Measurements from ENCODE around the gene COA6. TPM values are rescaled to one million over a fixed set of nuclear protein-coding genes. Genes with fewer than 3 reads are reported as not detected.
A peak's percentile ranks its signal among the peaks of the same experiment; 100 is the strongest.

Gene COA6
- total and polyA plus RNA-seq, 10 of the 15 experiments (the other 5 are each of a cell fraction or from before 2014, with no cell fraction given) = 49.9 to 178 (median 71.5) TPM

DNA sequence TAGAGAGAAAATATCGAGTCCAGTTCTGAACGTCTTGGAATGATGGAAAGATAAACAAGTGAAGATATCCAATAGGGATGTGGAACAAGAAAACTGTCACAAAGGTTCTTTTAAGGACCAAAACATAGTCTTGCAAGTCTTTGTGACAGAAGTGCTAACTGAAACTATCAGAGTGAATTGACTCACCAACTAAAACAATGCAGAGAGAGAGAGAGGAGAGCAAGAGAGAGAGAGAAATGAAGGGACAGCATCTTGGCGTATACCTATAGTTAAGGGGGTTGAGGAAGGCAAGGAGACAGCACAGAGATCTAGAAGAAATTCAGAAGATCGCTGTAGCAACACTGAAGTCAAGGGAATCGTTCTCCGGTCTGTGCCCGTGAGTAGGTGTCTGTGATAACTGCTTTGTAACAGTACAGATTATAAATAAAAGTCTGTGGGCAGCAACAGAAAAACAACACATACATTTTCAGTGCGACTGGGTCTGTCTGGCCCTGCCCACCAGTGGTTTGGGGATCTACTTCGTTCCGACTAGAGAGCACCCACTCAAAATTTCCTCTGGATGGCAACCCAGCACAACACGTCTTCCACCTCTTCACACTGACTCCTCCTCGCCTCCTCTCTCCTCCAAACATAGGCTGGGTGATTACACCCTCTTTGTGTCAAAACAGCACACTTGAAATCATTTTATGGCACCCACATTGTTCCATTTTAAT, 4.8 kb upstream of the COA6 start:
- ChIA-PET RAD21 (ENCODE audit: unreplicated experiment) (no interaction called here), CTCF (interaction anchor here (1.2 kb wide), 1 partner anchor 11 kb away, joined by 3 read pairs; no protein-coding TSS in a partner anchor), SMC1A (ENCODE audit: uncharacterized antibody, unreplicated experiment) (no interaction called here), POLR2A (no interaction called here)
- intact Hi-C loops (cut with micrococcal nuclease; ENCODE audit: unreplicated experiment) = no loop called here
- Histone ChIP-seq H3K4me2 (ENCODE audit: control insufficient read depth, insufficient read depth) (no peak overlapping the region), H3K9me3 (replicated peaks; ENCODE audit: control insufficient read depth, insufficient read depth, low read length) (no peaks in the 10 kb centered on the region), H3K79me2 (ENCODE audit: control insufficient read depth, insufficient read depth, low read length) (peaks cover 10% of the 10 kb centered on the region), H4K20me1 (ENCODE audit: control insufficient read depth, insufficient read depth) (no peaks in the 10 kb centered on the region), H3K4me3 (no peak overlapping the region), H3K27me3 (replicated peaks in 1 of 2; ENCODE audit: control insufficient read depth in 2 of 2, insufficient read depth in 2 of 2, low read length in 1 of 2) (no peaks in the 10 kb centered on the region; a peak in 1 of 4 replicates), H3K27ac (ENCODE audit: control insufficient read depth, insufficient read depth) (no peak overlapping the region), H2AFZ (ENCODE audit: control insufficient read depth, low read depth, low read length) (no peak overlapping the region), H3K9ac (ENCODE audit: control insufficient read depth, insufficient read depth, low read length) (no peak overlapping the region), H3K36me3 (ENCODE audit: control insufficient read depth in 2 of 2, insufficient read depth in 2 of 2, low read length in 1 of 2) (no peaks in the 10 kb centered on the region), H3K4me1 (ENCODE audit: control insufficient read depth, insufficient read depth, low read length) (no peaks in the 10 kb centered on the region; the same call in 1 of the 2 replicates)
- TF ChIP-seq, protein P1, sequence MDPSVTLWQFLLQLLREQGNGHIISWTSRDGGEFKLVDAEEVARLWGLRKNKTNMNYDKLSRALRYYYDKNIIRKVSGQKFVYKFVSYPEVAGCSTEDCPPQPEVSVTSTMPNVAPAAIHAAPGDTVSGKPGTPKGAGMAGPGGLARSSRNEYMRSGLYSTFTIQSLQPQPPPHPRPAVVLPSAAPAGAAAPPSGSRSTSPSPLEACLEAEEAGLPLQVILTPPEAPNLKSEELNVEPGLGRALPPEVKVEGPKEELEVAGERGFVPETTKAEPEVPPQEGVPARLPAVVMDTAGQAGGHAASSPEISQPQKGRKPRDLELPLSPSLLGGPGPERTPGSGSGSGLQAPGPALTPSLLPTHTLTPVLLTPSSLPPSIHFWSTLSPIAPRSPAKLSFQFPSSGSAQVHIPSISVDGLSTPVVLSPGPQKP (IDR thresholded peaks at IDR 0.05; ENCODE audit: low read depth, low read length) = no peak
- no peak for TF ChIP-seq SPI1 (IDR thresholded peaks at IDR 0.05; ENCODE audit: borderline replicate concordance, insufficient read depth, low read depth, low read length)
- no peak for TF ChIP-seq KAT2A (conservative IDR thresholded peaks at IDR 0.05; ENCODE audit: control insufficient read depth, low read depth, low read length)
- no peak for TF ChIP-seq BMI1 (IDR thresholded peaks at IDR 0.05; ENCODE audit: borderline replicate concordance)
- TF ChIP-seq ZNF384 (IDR thresholded peaks at IDR 0.05; ENCODE audit: borderline replicate concordance, low read depth, low read length) = no peak
- no peak for TF ChIP-seq ZNF24 (IDR thresholded peaks at IDR 0.05)
- TF ChIP-seq RAD51 (IDR thresholded peaks at IDR 0.05) = no peak
- TF ChIP-seq MYC (IDR thresholded peaks at IDR 0.05; ENCODE audit: insufficient read depth, insufficient read length, insufficient replicate concordance, low read length, severe bottlenecking) = no peak
- no peak for TF ChIP-seq SREBF1 (IDR thresholded peaks at IDR 0.05; ENCODE audit: low read length)
- no peak for TF ChIP-seq SUPT20H (IDR thresholded peaks at IDR 0.05; ENCODE audit: borderline replicate concordance, control insufficient read depth, low read depth, low read length)
- TF ChIP-seq CHD4 (IDR thresholded peaks at IDR 0.05) = no peak
- TF ChIP-seq ZZZ3 (IDR thresholded peaks at IDR 0.05; ENCODE audit: control insufficient read depth, insufficient read length, low read depth) = peak; percentile 24
- TF ChIP-seq, protein P2, sequence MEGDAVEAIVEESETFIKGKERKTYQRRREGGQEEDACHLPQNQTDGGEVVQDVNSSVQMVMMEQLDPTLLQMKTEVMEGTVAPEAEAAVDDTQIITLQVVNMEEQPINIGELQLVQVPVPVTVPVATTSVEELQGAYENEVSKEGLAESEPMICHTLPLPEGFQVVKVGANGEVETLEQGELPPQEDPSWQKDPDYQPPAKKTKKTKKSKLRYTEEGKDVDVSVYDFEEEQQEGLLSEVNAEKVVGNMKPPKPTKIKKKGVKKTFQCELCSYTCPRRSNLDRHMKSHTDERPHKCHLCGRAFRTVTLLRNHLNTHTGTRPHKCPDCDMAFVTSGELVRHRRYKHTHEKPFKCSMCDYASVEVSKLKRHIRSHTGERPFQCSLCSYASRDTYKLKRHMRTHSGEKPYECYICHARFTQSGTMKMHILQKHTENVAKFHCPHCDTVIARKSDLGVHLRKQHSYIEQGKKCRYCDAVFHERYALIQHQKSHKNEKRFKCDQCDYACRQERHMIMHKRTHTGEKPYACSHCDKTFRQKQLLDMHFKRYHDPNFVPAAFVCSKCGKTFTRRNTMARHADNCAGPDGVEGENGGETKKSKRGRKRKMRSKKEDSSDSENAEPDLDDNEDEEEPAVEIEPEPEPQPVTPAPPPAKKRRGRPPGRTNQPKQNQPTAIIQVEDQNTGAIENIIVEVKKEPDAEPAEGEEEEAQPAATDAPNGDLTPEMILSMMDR (IDR thresholded peaks at IDR 0.05 in 2 of 3, conservative IDR thresholded peaks at IDR 0.05 in 1 of 3; ENCODE audit: control insufficient read depth in 2 of 3, extremely low read depth in 1 of 3, insufficient read depth in 1 of 3, low read depth in 3 of 3, low read length in 3 of 3) = peak in 1 of 3 experiments; percentile 13; a peak in 2 of 6 replicates
- TF ChIP-seq DPF2 (IDR thresholded peaks at IDR 0.05) = no peak
- DNase-seq (ENCODE audit: low read depth, low spot score) (no peak), ATAC-seq (no peak), FAIRE-seq (no peak)
- 40% methylated on average over 12 of the region's 12 CpGs for WGBS (ENCODE audit: insufficient coverage, insufficient replicate concordance, low lambda C conversion rate, missing lambda C conversion rate)
- BruUV-seq (replicated peaks) = no TSS peak
- in situ Hi-C loops (cut with MboI) = no loop called here

All from GM12878 (cell line).